GM12878 (cell line): Measurements from ENCODE around the gene MRPS27. TPM values are rescaled to one million over a fixed set of nuclear protein-coding genes. Genes with fewer than 3 reads are reported as not detected.

Experiments used
- ATAC-seq: fragments of 200-7000 bp; cut with Tn5 transposase; 3 replicates; pipeline ENCODE4 v1.9.1; 2020; ENCODE audit warnings: mild to moderate bottlenecking, moderate library complexity
- BruUV-seq: library from RNA; stranded (reverse); fragments of 400-500 nt; replicated peaks from 2 replicates; lab custom pipeline; 2021; lab: Mats Ljungman, UMichigan
- CTCF ChIA-PET: fragments of 300-600 bp; sonication (Branson Sonifier 250); formaldehyde crosslinking; extraction: SDS; loops from one replicate; lab custom pipeline; 2021; ENCODE audit warnings: inconsistent platforms; lab: Yijun Ruan, JAX
- POLR2A ChIA-PET: fragments of 350-600 bp; formaldehyde crosslinking; extraction: SDS; loops from one replicate; lab custom pipeline; 2021; ENCODE audit warnings: inconsistent platforms; lab: Charles Lee
- RAD21 ChIA-PET: fragments of 300-600 bp; sonication (Branson Sonifier 250); formaldehyde crosslinking; loops from one replicate; lab custom pipeline; 2023; ENCODE audit warnings: antibody characterized with exemption; ENCODE audit not compliant: unreplicated experiment; lab: Charles Lee
- SMC1A ChIA-PET: fragments of 300-600 bp; sonication (Branson Sonifier 250); formaldehyde crosslinking; loops from one replicate; lab custom pipeline; 2023; ENCODE audit not compliant: unreplicated experiment, uncharacterized antibody; lab: Charles Lee
- DNase-seq: peaks from one replicate; pipeline ENCODE4 v3.0.0-alpha.2; 2011; ENCODE audit warnings: low read depth, low spot score
- FAIRE-seq: peaks from 3 replicates; lab custom pipeline; 2011; peaks lifted over from hg19 to GRCh38; lab: Jason Lieb, UNC
- H2AFZ ChIP-seq: 2 replicates; pipeline ENCODE4 v1.6.0; 2011; ENCODE audit warnings: low read depth, low read length, control low read depth; ENCODE audit not compliant: control insufficient read depth
- H3K27ac ChIP-seq: 2 replicates; pipeline ENCODE4 v1.5.1; 2011; ENCODE audit warnings: control low read depth; ENCODE audit not compliant: control insufficient read depth, insufficient read depth
- H3K27me3 ChIP-seq, 2 experiments: replicated peaks in 1 of 2; 2 replicates each; pipeline versions ENCODE4 v1.6.0 to v1.6.1; 2011; ENCODE audit warnings: low read length in 1 of 2; ENCODE audit not compliant: control insufficient read depth in 2 of 2, insufficient read depth in 2 of 2
- H3K36me3 ChIP-seq, 2 experiments: 2 replicates each; pipeline ENCODE4 v1.5.1; 2011; ENCODE audit warnings: low read length in 1 of 2; ENCODE audit not compliant: control insufficient read depth in 2 of 2, insufficient read depth in 2 of 2
- H3K4me1 ChIP-seq: 2 replicates; pipeline ENCODE4 v1.6.1; 2011; ENCODE audit warnings: mild to moderate bottlenecking, low read length, moderate library complexity, mixed read lengths; ENCODE audit not compliant: control insufficient read depth, insufficient read depth
- H3K4me2 ChIP-seq: 2 replicates; pipeline ENCODE4 v1.6.0; 2011; ENCODE audit warnings: control low read depth; ENCODE audit not compliant: control insufficient read depth, insufficient read depth
- H3K4me3 ChIP-seq: fragments of 200-600 bp; sonication (generic); 2 replicates; pipeline ENCODE4 v1.5.1; 2016
- H3K79me2 ChIP-seq: 2 replicates; pipeline ENCODE4 v1.6.0; 2011; ENCODE audit warnings: low read length; ENCODE audit not compliant: control insufficient read depth, insufficient read depth
- H3K9ac ChIP-seq: 2 replicates; pipeline ENCODE4 v1.8.0; 2011; ENCODE audit warnings: low read length, control low read depth, mixed read lengths; ENCODE audit not compliant: control insufficient read depth, insufficient read depth
- H3K9me3 ChIP-seq: replicated peaks from 3 replicates; pipeline ENCODE4 v1.5.1; 2011; ENCODE audit warnings: mild to moderate bottlenecking, low read length; ENCODE audit not compliant: control insufficient read depth, insufficient read depth
- H4K20me1 ChIP-seq: 2 replicates; pipeline ENCODE4 v1.6.0; 2011; ENCODE audit not compliant: control insufficient read depth, insufficient read depth
- E2F8 ChIP-seq: fragments of 450-650 bp; IDR thresholded peaks from 2 replicates; pipeline ENCODE4 v1.6.1; 2018; ENCODE audit warnings: mild to moderate bottlenecking, low read depth, moderate library complexity; ENCODE audit not compliant: partially characterized antibody
- FOS ChIP-seq: IDR thresholded peaks from 3 replicates; pipeline ENCODE4 v1.6.1; 2011; ENCODE audit warnings: borderline replicate concordance; ENCODE audit not compliant: insufficient read length; ENCODE audit errors: extremely low read depth
- GATAD2B ChIP-seq: fragments of 450-650 bp; conservative IDR thresholded peaks from 2 replicates; pipeline ENCODE4 v1.6.1; 2017; ENCODE audit warnings: low read depth, mild to moderate bottlenecking, moderate library complexity
- RBBP5 ChIP-seq: fragments of 200-600 bp; sonication (generic); conservative IDR thresholded peaks from 2 replicates; pipeline ENCODE4 v1.6.1; 2016
- TCF12 ChIP-seq: IDR thresholded peaks from 2 replicates; pipeline ENCODE4 v1.6.1; 2011; ENCODE audit warnings: low read depth, mild to moderate bottlenecking, low read length
- TCF7 ChIP-seq: IDR thresholded peaks from 2 replicates; pipeline ENCODE4 v1.6.1; 2014; ENCODE audit warnings: antibody characterized with exemption, borderline replicate concordance
- USF2 ChIP-seq: IDR thresholded peaks from 2 replicates; pipeline ENCODE4 v1.6.1; 2011; ENCODE audit warnings: low read depth, low read length, improper control_type of control experiment, borderline replicate concordance
- ZNF687 ChIP-seq: fragments of 450-650 bp; IDR thresholded peaks from 2 replicates; pipeline ENCODE4 v1.6.1; 2017; ENCODE audit warnings: mild to moderate bottlenecking, moderate library complexity
- WGBS: methylation state at CpG from one replicate; pipeline ENCODE4 v1.1.6; 2016; ENCODE audit warnings: low lambda C conversion rate; ENCODE audit not compliant: insufficient replicate concordance, insufficient coverage; ENCODE audit errors: missing lambda C conversion rate; 5-methylcytosine and 5-hydroxymethylcytosine counted together
- in situ Hi-C: fragments of 300-500 bp; cut with MboI; formaldehyde crosslinking; loops from 9 replicates; pipeline ENCODE4 v1.14.3; 2018; ENCODE audit warnings: mixed read lengths
- intact Hi-C: fragments of 100-400 bp; cut with micrococcal nuclease; formaldehyde crosslinking; loops from one replicate; pipeline ENCODE4 v1.14.2; 2022; ENCODE audit not compliant: unreplicated experiment
- polyA plus RNA-seq, 11 experiments: library from polyadenylated mRNA; depleted of rRNA in 4 of 11; unstranded in 6 of 11; stranded (reverse) in 5 of 11; fragments of >200 nt; fragmentation: Nextera tagmentation in 4 of 11; fragmentation: Illumina TruSeq in 1 of 11; extraction: Ambion mirVana in 4 of 11; extraction: Trizol in 1 of 11; gene quantifications; 1 replicate in 1 of 11; 2 replicates in 10 of 11; pipeline versions ENCODE4 v1.2.1 to v1.2.3, GENCODE V29; 2011 to 2016; ENCODE audit warnings: inconsistent platforms in 2 of 11, missing spikeins in 2 of 11, low read depth in 1 of 11
- total RNA-seq, 4 experiments: library from RNA; depleted of rRNA in 3 of 4; stranded (reverse); fragments of >200 nt in 3 of 4; fragmentation: Illumina TruSeq in 1 of 4; extraction: Trizol in 1 of 4; gene quantifications; 2 replicates each; pipeline versions ENCODE4 v1.2.1 to v1.2.3, GENCODE V29; 2013 to 2021
- TF ChIP-seq, protein P1 (sequence below): IDR thresholded peaks from 2 replicates; pipeline ENCODE4 v1.6.1; 2012; ENCODE audit warnings: low read depth, low read length, improper control_type of control experiment

Gene MRPS27
- total and polyA plus RNA-seq, 10 of the 15 experiments (the other 5 are each of a cell fraction or from before 2014, with no cell fraction given), result 61.0 to 128 (median 93.0) TPM

DNA sequence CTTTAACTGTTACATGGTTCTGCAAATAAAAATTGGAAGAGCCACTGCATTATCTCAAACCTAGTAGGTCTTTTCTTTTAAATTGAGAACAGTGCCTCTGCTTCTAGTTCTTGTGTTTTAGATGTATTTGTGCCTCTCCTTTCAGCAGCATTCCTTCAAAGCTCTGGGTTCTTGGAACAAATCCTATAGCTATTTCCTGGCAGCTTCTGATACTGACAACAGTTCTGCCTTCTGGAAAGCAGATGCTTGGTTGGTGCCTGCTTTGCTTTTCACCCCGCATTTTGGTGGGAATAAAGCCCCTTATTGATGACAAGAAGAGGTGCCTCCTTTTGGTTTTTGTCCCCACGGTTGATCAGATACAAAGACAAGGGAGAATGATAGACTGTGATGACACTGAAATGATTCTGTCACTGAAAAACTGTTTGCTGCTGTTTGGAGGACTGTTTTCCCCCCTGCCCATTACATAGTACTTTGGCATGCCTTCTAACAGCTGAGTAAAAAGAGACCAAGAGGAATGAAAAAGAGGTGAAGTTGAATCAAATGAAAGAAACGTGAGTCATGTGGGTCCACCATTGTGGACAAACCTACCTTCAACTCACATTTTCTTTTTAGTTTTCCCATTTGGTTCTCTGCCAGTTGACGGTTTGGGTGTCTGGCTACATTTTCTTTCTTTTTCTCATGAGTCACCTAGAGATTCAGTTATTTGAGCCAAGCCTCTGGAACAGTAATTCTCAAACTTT is 5.7 kb upstream of the MRPS27 start:
- POLR2A ChIA-PET, result no interaction called here
- WGBS, result 62% methylated on average over 4 of the region's 4 CpGs
- intact Hi-C loops, result no loop called here
- FAIRE-seq (peak; percentile 35), ATAC-seq (no peak), DNase-seq (no peak)
- in situ Hi-C loops, result no loop called here
- CTCF ChIA-PET, result no interaction called here
- H3K4me3 ChIP-seq, result no peak overlapping the region
- H3K9me3 ChIP-seq, result no peaks in the 10 kb centered on the region
- RAD21 ChIA-PET, result no interaction called here
- H3K4me1 ChIP-seq, result no peaks in the 10 kb centered on the region; the same call in 1 of the 2 replicates
- peaks cover 0 to 20% of the 10 kb centered on the region in 2 experiments for H3K36me3 ChIP-seq
- H3K79me2 ChIP-seq, result peaks cover 7% of the 10 kb centered on the region
- SMC1A ChIA-PET, result no interaction called here
- H3K9ac ChIP-seq, result no peak overlapping the region
- no peak overlapping the region for H3K27ac ChIP-seq
- BruUV-seq, result no TSS peak
- TF ChIP-seq USF2 (no peak), ZNF687 (no peak), GATAD2B (no peak), RBBP5 (no peak), FOS (no peak), TCF12 (no peak), E2F8 (no peak), TCF7 (no peak)
- TF ChIP-seq, protein P1, sequence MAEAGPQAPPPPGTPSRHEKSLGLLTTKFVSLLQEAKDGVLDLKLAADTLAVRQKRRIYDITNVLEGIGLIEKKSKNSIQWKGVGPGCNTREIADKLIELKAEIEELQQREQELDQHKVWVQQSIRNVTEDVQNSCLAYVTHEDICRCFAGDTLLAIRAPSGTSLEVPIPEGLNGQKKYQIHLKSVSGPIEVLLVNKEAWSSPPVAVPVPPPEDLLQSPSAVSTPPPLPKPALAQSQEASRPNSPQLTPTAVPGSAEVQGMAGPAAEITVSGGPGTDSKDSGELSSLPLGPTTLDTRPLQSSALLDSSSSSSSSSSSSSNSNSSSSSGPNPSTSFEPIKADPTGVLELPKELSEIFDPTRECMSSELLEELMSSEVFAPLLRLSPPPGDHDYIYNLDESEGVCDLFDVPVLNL, result no peak
- H2AFZ ChIP-seq, result no peak overlapping the region
- no peak overlapping the region for H3K4me2 ChIP-seq
- no peaks in the 10 kb centered on the region for H4K20me1 ChIP-seq
- H3K27me3 ChIP-seq, result no peaks in the 10 kb centered on the region
